Measurements from ENCODE around the gene CEP89.
"Not testable (repeated sequence)": the region's sequence is repeated elsewhere in the genome, so short reads cannot be mapped to it uniquely, and the experiment has no call there.

The CEP89 gene

GRCh38 chr19:32886241-32886640, 85.5 kb downstream of the CEP89 start:
- Histone ChIP-seq H3K4me3 (ENCODE audit: low read length) (no peak overlapping the region), H3F3A (ENCODE audit: control insufficient read depth, insufficient read depth) (no peaks in the 10 kb centered on the region)
- no peak for TF ChIP-seq EZH2phosphoT487 (IDR thresholded peaks at IDR 0.05; ENCODE audit: borderline replicate concordance, low read length)
- TF ChIP-seq CTCF (IDR thresholded peaks at IDR 0.05; ENCODE audit: low read depth, low read length, poor library complexity, severe bottlenecking): no peak

GRCh38 chr19:32885255-32885654, 86.5 kb downstream of the CEP89 start:
- not testable (repeated sequence) for H3K27ac ChIP-seq (ENCODE audit: low read depth, low read length); H3K4me1 ChIP-seq (ENCODE audit: control insufficient read depth, low read length); H4K20me1 ChIP-seq (ENCODE audit: control insufficient read depth, insufficient read depth, low read depth, low read length); H3K9me2 ChIP-seq (replicated peaks; ENCODE audit: control insufficient read depth, low read length); H3K4me2 ChIP-seq (ENCODE audit: low read length); H3K27me3 ChIP-seq (ENCODE audit: control insufficient read depth, low read length); H3K9me3 ChIP-seq (ENCODE audit: control insufficient read depth, insufficient read depth, low read length); H3F3A ChIP-seq (ENCODE audit: control insufficient read depth, insufficient read depth); H3K4me3 ChIP-seq (ENCODE audit: low read length); H3K36me3 ChIP-seq (ENCODE audit: control insufficient read depth, low read length); H3K79me2 ChIP-seq (ENCODE audit: control insufficient read depth, low read length)

More at GRCh38 chr19:32886241-32886640, 85.5 kb downstream of the CEP89 start:
- Histone ChIP-seq H3K27me3 (ENCODE audit: control insufficient read depth, low read length) (no peaks in the 10 kb centered on the region), H3K9me2 (replicated peaks; ENCODE audit: control insufficient read depth, low read length) (no peaks in the 10 kb centered on the region), H4K20me1 (ENCODE audit: control insufficient read depth, insufficient read depth, low read depth, low read length) (no peaks in the 10 kb centered on the region), H3K79me2 (ENCODE audit: control insufficient read depth, low read length) (no peaks in the 10 kb centered on the region), H3K36me3 (ENCODE audit: control insufficient read depth, low read length) (no peaks in the 10 kb centered on the region), H3K9me3 (ENCODE audit: control insufficient read depth, insufficient read depth, low read length) (no peaks in the 10 kb centered on the region; the same call in 1 of the 2 replicates), H3K27ac (ENCODE audit: low read depth, low read length) (no peak overlapping the region), H3K4me1 (ENCODE audit: control insufficient read depth, low read length) (no peaks in the 10 kb centered on the region), H3K4me2 (ENCODE audit: low read length) (no peak overlapping the region)

- no peaks in the 10 kb centered on the region for H3K27me3 ChIP-seq (ENCODE audit: control insufficient read depth, low read length)
- H4K20me1 ChIP-seq (ENCODE audit: control insufficient read depth, insufficient read depth, low read depth, low read length): no peaks in the 10 kb centered on the region
- no peak overlapping the region for H3K4me2 ChIP-seq (ENCODE audit: low read length)
- no peaks in the 10 kb centered on the region for H3K79me2 ChIP-seq (ENCODE audit: control insufficient read depth, low read length)
- TF ChIP-seq EZH2phosphoT487 (IDR thresholded peaks at IDR 0.05; ENCODE audit: borderline replicate concordance, low read length): no peak
- TF ChIP-seq CTCF (IDR thresholded peaks at IDR 0.05; ENCODE audit: low read depth, low read length, poor library complexity, severe bottlenecking): no peak
- no peaks in the 10 kb centered on the region for H3K9me3 ChIP-seq (ENCODE audit: control insufficient read depth, insufficient read depth, low read length)
- H3K4me1 ChIP-seq (ENCODE audit: control insufficient read depth, low read length): no peaks in the 10 kb centered on the region
- H3K4me3 ChIP-seq (ENCODE audit: low read length): no peak overlapping the region
- H3K9me2 ChIP-seq (replicated peaks; ENCODE audit: control insufficient read depth, low read length): no peaks in the 10 kb centered on the region
- H3K27ac ChIP-seq (ENCODE audit: low read depth, low read length): no peak overlapping the region
- H3K36me3 ChIP-seq (ENCODE audit: control insufficient read depth, low read length): no peaks in the 10 kb centered on the region
- H3F3A ChIP-seq (ENCODE audit: control insufficient read depth, insufficient read depth): no peaks in the 10 kb centered on the region
These were observed 90.0 kb downstream of the CEP89 start for GRCh38 chr19:32881766-32882165.

- Histone ChIP-seq H3K27me3 (ENCODE audit: control insufficient read depth, low read length) (no peaks in the 10 kb centered on the region), H3K27ac (ENCODE audit: low read depth, low read length) (no peak overlapping the region), H3F3A (ENCODE audit: control insufficient read depth, insufficient read depth) (no peaks in the 10 kb centered on the region), H3K4me1 (ENCODE audit: control insufficient read depth, low read length) (no peaks in the 10 kb centered on the region), H3K36me3 (ENCODE audit: control insufficient read depth, low read length) (no peaks in the 10 kb centered on the region), H3K9me3 (ENCODE audit: control insufficient read depth, insufficient read depth, low read length) (no peaks in the 10 kb centered on the region), H3K4me2 (ENCODE audit: low read length) (no peak overlapping the region), H4K20me1 (ENCODE audit: control insufficient read depth, insufficient read depth, low read depth, low read length) (no peaks in the 10 kb centered on the region), H3K9me2 (replicated peaks; ENCODE audit: control insufficient read depth, low read length) (no peaks in the 10 kb centered on the region), H3K79me2 (ENCODE audit: control insufficient read depth, low read length) (no peaks in the 10 kb centered on the region), H3K4me3 (ENCODE audit: low read length) (no peak overlapping the region)
- no peak for TF ChIP-seq CTCF (IDR thresholded peaks at IDR 0.05; ENCODE audit: low read depth, low read length, poor library complexity, severe bottlenecking)
- TF ChIP-seq EZH2phosphoT487 (IDR thresholded peaks at IDR 0.05; ENCODE audit: borderline replicate concordance, low read length): no peak
These were observed 91.1 kb downstream of the CEP89 start for GRCh38 chr19:32880622-32881021.

All from DOHH2 (cell line).